IPS-15b (cell line): Measurements from ENCODE around the gene SNX13.

Source experiments
- H3K27me3 ChIP-seq: one replicate; pipeline ENCODE4 v1.6.1; 2013; ENCODE audit warnings: low read length; ENCODE audit not compliant: control insufficient read depth, insufficient read depth
- H3K36me3 ChIP-seq: one replicate; pipeline ENCODE4 v1.6.1; 2013; ENCODE audit warnings: low read length; ENCODE audit not compliant: control insufficient read depth, insufficient read depth
- H3K4me1 ChIP-seq: one replicate; pipeline ENCODE4 v1.6.1; 2013; ENCODE audit warnings: mild to moderate bottlenecking, low read length; ENCODE audit not compliant: control insufficient read depth, insufficient read depth
- H3K4me3 ChIP-seq: one replicate; pipeline ENCODE4 v1.5.1; 2013; ENCODE audit warnings: low read depth, low read length
- H3K9ac ChIP-seq: one replicate; pipeline ENCODE4 v1.6.1; 2013; ENCODE audit warnings: low read depth, mild to moderate bottlenecking, low read length
- H3K9me3 ChIP-seq: one replicate; pipeline ENCODE4 v1.6.1; 2013; ENCODE audit warnings: mild to moderate bottlenecking, low read length; ENCODE audit not compliant: control insufficient read depth, insufficient read depth

SNX13 gene

GRCh38 chr7:17770710-17771375 is 169.5 kb downstream of the SNX13 start:
- Histone ChIP-seq H3K36me3 (no peaks in the 10 kb centered on the region), H3K9me3 (no peaks in the 10 kb centered on the region), H3K9ac (no peak overlapping the region), H3K27me3 (no peaks in the 10 kb centered on the region), H3K4me3 (no peak overlapping the region), H3K4me1 (peaks cover 10% of the 10 kb centered on the region)

- no peak overlapping the region for H3K9ac ChIP-seq
- H3K4me3 ChIP-seq: no peak overlapping the region
- H3K36me3 ChIP-seq: no peaks in the 10 kb centered on the region
- H3K9me3 ChIP-seq: no peaks in the 10 kb centered on the region
- peaks cover 10% of the 10 kb centered on the region for H3K4me1 ChIP-seq
- H3K27me3 ChIP-seq: no peaks in the 10 kb centered on the region
Measured at GRCh38 chr7:17769918-17770317, 170.4 kb downstream of the SNX13 start.

- H3K27me3 ChIP-seq: no peaks in the 10 kb centered on the region
- H3K4me3 ChIP-seq: no peak overlapping the region
- no peak overlapping the region for H3K9ac ChIP-seq
- no peaks in the 10 kb centered on the region for H3K4me1 ChIP-seq
- H3K9me3 ChIP-seq: no peaks in the 10 kb centered on the region
- no peaks in the 10 kb centered on the region for H3K36me3 ChIP-seq
Measured at GRCh38 chr7:17758008-17758407, 182.3 kb downstream of the SNX13 start.

- Histone ChIP-seq H3K36me3 (no peaks in the 10 kb centered on the region), H3K27me3 (no peaks in the 10 kb centered on the region), H3K4me1 (no peaks in the 10 kb centered on the region), H3K4me3 (no peak overlapping the region), H3K9me3 (no peaks in the 10 kb centered on the region), H3K9ac (no peak overlapping the region)
Measured at GRCh38 chr7:17746020-17746530, 194.2 kb downstream of the SNX13 start.

- H3K9ac ChIP-seq: no peak overlapping the region
- H3K4me1 ChIP-seq: no peaks in the 10 kb centered on the region
- H3K4me3 ChIP-seq: no peak overlapping the region
- no peaks in the 10 kb centered on the region for H3K36me3 ChIP-seq
- H3K9me3 ChIP-seq: no peaks in the 10 kb centered on the region
- H3K27me3 ChIP-seq: no peaks in the 10 kb centered on the region
Measured at GRCh38 chr7:17745610-17746009, 194.7 kb downstream of the SNX13 start.

GRCh38 chr7:17743316-17743715 is 197.0 kb downstream of the SNX13 start:
- Histone ChIP-seq H3K36me3 (no peaks in the 10 kb centered on the region), H3K4me1 (no peaks in the 10 kb centered on the region), H3K27me3 (no peaks in the 10 kb centered on the region), H3K9ac (no peak overlapping the region), H3K4me3 (no peak overlapping the region), H3K9me3 (no peaks in the 10 kb centered on the region)

GRCh38 chr7:17741426-17741825 is 198.9 kb downstream of the SNX13 start:
- H3K9ac ChIP-seq: no peak overlapping the region
- H3K4me3 ChIP-seq: no peak overlapping the region
- H3K4me1 ChIP-seq: no peaks in the 10 kb centered on the region
- H3K9me3 ChIP-seq: no peaks in the 10 kb centered on the region
- H3K36me3 ChIP-seq: no peaks in the 10 kb centered on the region
- H3K27me3 ChIP-seq: no peaks in the 10 kb centered on the region
